CD14-positive monocyte (primary cell): ENCODE results near the gene CDK5RAP3. TPM values are rescaled to one million over a fixed set of nuclear protein-coding genes. Genes with fewer than 3 reads are reported as not detected.

Experiments
- DNase-seq, 3 donors: peaks; one replicate each; pipeline ENCODE4 v3.0.0-alpha.2; 2011 to 2022
- H2AFZ ChIP-seq: 2 replicates; pipeline ENCODE4 v1.6.0; 2012; ENCODE audit warnings: mild to moderate bottlenecking, low read depth, low read length, inconsistent platforms; ENCODE audit not compliant: insufficient read depth, poor library complexity, severe bottlenecking
- H3K27ac ChIP-seq, 2 donors: 1 replicate in 1 of 2; 2 replicates in 1 of 2; pipeline ENCODE4 v1.5.1; 2012 to 2013; ENCODE audit warnings: low read length in 2 of 2, control low read depth in 1 of 2, inconsistent platforms in 1 of 2, low read depth in 1 of 2, mild to moderate bottlenecking in 1 of 2
- H3K27me3 ChIP-seq, 2 donors: one replicate each; pipeline versions ENCODE4 v1.6.0 to v1.6.1; 2011 to 2013; ENCODE audit warnings: low read length in 2 of 2; ENCODE audit not compliant: control insufficient read depth in 2 of 2, insufficient read depth in 2 of 2
- H3K36me3 ChIP-seq, 2 donors: replicated peaks in 1 of 2; 1 replicate in 1 of 2; 2 replicates in 1 of 2; pipeline versions ENCODE4 v1.5.1 to v1.6.1; 2012 to 2013; ENCODE audit warnings: low read length in 2 of 2, control low read depth in 1 of 2, inconsistent platforms in 1 of 2, mild to moderate bottlenecking in 1 of 2; ENCODE audit not compliant: insufficient read depth in 2 of 2, control insufficient read depth in 1 of 2
- H3K4me1 ChIP-seq, 2 donors: 1 replicate in 1 of 2; 2 replicates in 1 of 2; pipeline versions ENCODE4 v1.5.1 to v1.6.1; 2012 to 2013; ENCODE audit warnings: low read length in 2 of 2, control low read depth in 1 of 2, inconsistent platforms in 1 of 2, mild to moderate bottlenecking in 1 of 2, moderate library complexity in 1 of 2; ENCODE audit not compliant: insufficient read depth in 2 of 2, control insufficient read depth in 1 of 2
- H3K4me2 ChIP-seq: replicated peaks from 2 replicates; pipeline ENCODE3; 2012; ENCODE audit warnings: low read length, moderate library complexity, mild to moderate bottlenecking; ENCODE audit not compliant: poor library complexity, severe bottlenecking; ENCODE audit errors: extremely low read depth
- H3K4me3 ChIP-seq, 3 experiments: fragments of 200-600 bp in 1 of 3; sonication (generic) in 1 of 3; replicated peaks in 1 of 3; 1 replicate in 2 of 3; 2 replicates in 1 of 3; pipeline ENCODE4 v1.5.1; 2011 to 2013; ENCODE audit warnings: low read length in 3 of 3, mild to moderate bottlenecking in 3 of 3, control low read depth in 2 of 3, low read depth in 2 of 3, inconsistent platforms in 1 of 3, moderate library complexity in 1 of 3
- H3K79me2 ChIP-seq: 2 replicates; pipeline ENCODE4 v1.6.0; 2012; ENCODE audit warnings: mild to moderate bottlenecking, control low read depth, inconsistent platforms, low read length, moderate library complexity; ENCODE audit not compliant: insufficient read depth
- H3K9ac ChIP-seq: 2 replicates; pipeline ENCODE4 v1.6.0; 2017; ENCODE audit warnings: low read length, mild to moderate bottlenecking; ENCODE audit not compliant: insufficient read depth, poor library complexity, severe bottlenecking
- H3K9me3 ChIP-seq, 2 donors: replicated peaks in 1 of 2; 1 replicate in 1 of 2; 2 replicates in 1 of 2; pipeline versions ENCODE4 v1.5.1 to v1.6.1; 2012 to 2013; ENCODE audit warnings: low read length in 2 of 2, control low read depth in 1 of 2; ENCODE audit not compliant: control insufficient read depth in 1 of 2, insufficient read depth in 1 of 2
- H4K20me1 ChIP-seq: 2 replicates; pipeline ENCODE4 v1.6.0; 2012; ENCODE audit warnings: mild to moderate bottlenecking, low read length, control low read depth, moderate library complexity; ENCODE audit not compliant: insufficient read depth
- H3K27ac Mint-ChIP-seq, 7 donors: one replicate each; pipeline ENCODE4 v1.8.0; 2020; ENCODE audit warnings: mild to moderate bottlenecking in 7 of 7, mixed read lengths in 7 of 7, moderate library complexity in 6 of 7, inconsistent platforms in 2 of 7
- H3K27me3 Mint-ChIP-seq, 3 donors: one replicate each; pipeline ENCODE4 v1.8.0; 2021 to 2022; ENCODE audit warnings: low read depth in 3 of 3, mild to moderate bottlenecking in 3 of 3, mixed read lengths in 3 of 3, moderate library complexity in 3 of 3, inconsistent platforms in 1 of 3
- H3K36me3 Mint-ChIP-seq, 2 donors: one replicate each; pipeline ENCODE4 v1.8.0; 2020; ENCODE audit warnings: mixed read lengths in 2 of 2, inconsistent platforms in 1 of 2, mild to moderate bottlenecking in 1 of 2
- H3K4me1 Mint-ChIP-seq: one replicate; pipeline ENCODE4 v1.8.0; 2020; ENCODE audit warnings: mild to moderate bottlenecking, mixed read lengths
- H3K4me3 Mint-ChIP-seq, 2 donors: one replicate each; pipeline ENCODE4 v1.8.0; 2020; ENCODE audit warnings: mild to moderate bottlenecking in 2 of 2, mixed read lengths in 2 of 2, moderate library complexity in 1 of 2
- H3K9me3 Mint-ChIP-seq, 7 donors: one replicate each; pipeline ENCODE4 v1.8.0; 2020 to 2022; ENCODE audit warnings: mixed read lengths in 7 of 7, mild to moderate bottlenecking in 6 of 7, moderate library complexity in 6 of 7, inconsistent platforms in 2 of 7
- WGBS: methylation state at CpG from one replicate; pipeline ENCODE4 v1.1.5; 2013; ENCODE audit warnings: missing lambda C conversion rate; ENCODE audit not compliant: insufficient coverage; 5-methylcytosine and 5-hydroxymethylcytosine counted together
- intact Hi-C, 2 donors: fragments of 100-400 bp; cut with micrococcal nuclease; formaldehyde crosslinking; loops; one replicate each; pipeline versions ENCODE4 v1.15.0 to v1.15.1; 2023
- polyA plus RNA-seq, 3 donors: library from polyadenylated mRNA; depleted of rRNA in 1 of 3; unstranded in 2 of 3; stranded (reverse) in 1 of 3; fragments of 300-500 nt in 2 of 3; fragments of >200 nt in 1 of 3; fragmentation: Illumina TruSeq in 2 of 3; gene quantifications; 1 replicate in 2 of 3; 2 replicates in 1 of 3; pipeline ENCODE4 v1.2.3, GENCODE V29; 2012 to 2021
- TF ChIP-seq, protein P1 (sequence below): fragments of 200-600 bp; IDR thresholded peaks from one replicate; pipeline ENCODE4 v1.8.0; 2022; ENCODE audit warnings: antibody characterized with exemption, mild to moderate bottlenecking

The CDK5RAP3 gene
- polyA plus RNA-seq, 3 donors, result 86.1 to 782 (median 94.4) TPM

DNA sequence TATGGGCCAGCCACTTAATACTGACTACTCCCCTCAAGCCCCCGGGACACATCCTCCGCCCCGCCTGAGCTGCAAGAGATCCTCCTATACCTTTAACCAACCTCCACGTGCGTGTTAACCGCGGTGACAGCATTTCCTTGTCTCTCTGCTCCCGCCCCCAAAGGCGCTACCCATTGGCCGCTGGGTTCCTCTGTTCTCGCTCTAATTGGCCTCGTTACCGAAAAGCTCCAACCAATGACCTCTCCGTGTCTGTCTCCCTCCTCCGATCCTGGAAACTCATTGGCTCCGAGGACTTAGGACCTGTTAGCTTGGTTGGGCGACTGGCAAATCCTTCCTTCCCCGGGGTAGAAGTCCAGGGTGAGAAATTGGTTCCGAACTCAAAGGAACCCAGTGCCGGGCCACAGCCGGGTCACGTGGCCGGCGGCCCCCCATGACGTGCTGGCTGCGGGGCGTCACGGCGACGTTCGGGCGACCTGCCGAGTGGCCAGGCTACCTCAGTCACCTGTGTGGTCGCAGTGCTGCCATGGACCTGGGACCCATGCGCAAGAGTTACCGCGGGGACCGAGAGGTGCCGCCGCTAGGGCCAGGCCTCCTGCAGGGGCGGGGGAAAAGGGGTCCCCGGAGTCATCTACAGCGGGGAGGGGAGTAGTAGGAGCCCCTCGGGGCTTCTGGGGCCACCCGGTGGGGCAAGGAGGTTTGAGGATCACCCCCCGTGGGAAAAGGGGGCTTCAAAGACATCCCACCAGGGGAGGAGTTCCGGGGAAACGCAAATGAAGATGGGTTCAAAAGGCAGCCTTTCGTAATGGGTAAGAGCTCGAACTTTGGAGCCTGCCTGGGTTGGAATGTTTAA is 29.4 kb upstream of the CDK5RAP3 start, which contains the start of gene PNPO:
Gene PNPO (plus strand): TSS at position 326 of the 850 bp plus-strand sequence. CDS start 105 bp downstream, at position 431.
- intact Hi-C loops, result loop anchor here (2.0 to 10.0 kb wide), 2 partner anchors 45 to 47 kb away; partner anchors contain the start of gene SP2 (in 2 of the 2)
- TF ChIP-seq, protein P1, sequence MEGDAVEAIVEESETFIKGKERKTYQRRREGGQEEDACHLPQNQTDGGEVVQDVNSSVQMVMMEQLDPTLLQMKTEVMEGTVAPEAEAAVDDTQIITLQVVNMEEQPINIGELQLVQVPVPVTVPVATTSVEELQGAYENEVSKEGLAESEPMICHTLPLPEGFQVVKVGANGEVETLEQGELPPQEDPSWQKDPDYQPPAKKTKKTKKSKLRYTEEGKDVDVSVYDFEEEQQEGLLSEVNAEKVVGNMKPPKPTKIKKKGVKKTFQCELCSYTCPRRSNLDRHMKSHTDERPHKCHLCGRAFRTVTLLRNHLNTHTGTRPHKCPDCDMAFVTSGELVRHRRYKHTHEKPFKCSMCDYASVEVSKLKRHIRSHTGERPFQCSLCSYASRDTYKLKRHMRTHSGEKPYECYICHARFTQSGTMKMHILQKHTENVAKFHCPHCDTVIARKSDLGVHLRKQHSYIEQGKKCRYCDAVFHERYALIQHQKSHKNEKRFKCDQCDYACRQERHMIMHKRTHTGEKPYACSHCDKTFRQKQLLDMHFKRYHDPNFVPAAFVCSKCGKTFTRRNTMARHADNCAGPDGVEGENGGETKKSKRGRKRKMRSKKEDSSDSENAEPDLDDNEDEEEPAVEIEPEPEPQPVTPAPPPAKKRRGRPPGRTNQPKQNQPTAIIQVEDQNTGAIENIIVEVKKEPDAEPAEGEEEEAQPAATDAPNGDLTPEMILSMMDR, result no peak
- under 1% methylated on average over 47 of the region's 50 CpGs for WGBS
- Mint-ChIP-seq H3K27ac (peak within 1 kb of the TSS; percentile 81 to 91 (median 87)), H3K36me3 (peaks cover 13 to 19% of the 10 kb centered on the region in 2 donors), H3K9me3 (peaks cover 0 to 3% (median 0%) of the 10 kb centered on the region in 7 donors), H3K4me3 (peak within 1 kb of the TSS; percentile 81 to 93), H3K27me3 (peaks cover 0 to 4% (median 0%) of the 10 kb centered on the region in 3 donors), H3K4me1 (peaks cover 57% of the 10 kb centered on the region)
- Histone ChIP-seq H3K9ac (peak within 1 kb of the TSS; percentile 77), H3K79me2 (peaks cover 8% of the 10 kb centered on the region), H3K4me1 (peaks cover 42 to 55% of the 10 kb centered on the region in 2 donors), H2AFZ (peak within 1 kb of the TSS; percentile 97), H3K4me2 (peak within 1 kb of the TSS; percentile 88), H3K4me3 (peak within 1 kb of the TSS; percentile 74 to 89 (median 78)), H3K36me3 (peaks cover 0 to 2% of the 10 kb centered on the region in 2 donors), H3K27me3 (no peaks in the 10 kb centered on the region), H3K27ac (peak within 1 kb of the TSS; percentile 49 to 82), H3K9me3 (no peaks in the 10 kb centered on the region), H4K20me1 (no peaks in the 10 kb centered on the region)
- peak; percentile 94 to 98 (median 95) for DNase-seq

DNA sequence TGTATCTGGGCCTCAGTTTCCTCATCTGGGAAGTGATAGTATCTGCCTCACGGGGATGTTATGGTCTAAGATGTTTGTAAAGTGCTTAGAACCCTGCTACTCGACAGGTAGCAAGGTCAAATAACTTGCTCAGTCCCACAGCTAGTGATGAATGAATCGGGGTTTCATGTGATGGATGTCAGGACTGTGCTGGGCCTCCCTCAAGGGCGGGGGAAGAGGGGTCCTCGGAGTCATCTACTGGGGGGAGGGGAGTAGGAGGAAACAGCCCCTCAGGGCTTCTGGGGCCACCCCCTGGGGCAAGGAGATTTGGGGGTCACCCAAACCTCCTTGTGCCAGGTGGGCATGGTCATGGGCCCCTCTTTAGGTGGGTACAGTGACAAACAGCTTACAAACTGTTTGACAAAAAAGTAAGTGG is 28.8 kb upstream of the CDK5RAP3 start:
- Histone ChIP-seq H3K9me3 (no peaks in the 10 kb centered on the region), H4K20me1 (no peaks in the 10 kb centered on the region), H3K36me3 (peaks cover 0 to 2% of the 10 kb centered on the region in 2 donors), H3K27ac (peak overlapping the region; percentile 49 to 82), H3K4me2 (peak overlapping the region; percentile 88), H3K79me2 (peaks cover 8% of the 10 kb centered on the region), H3K27me3 (no peaks in the 10 kb centered on the region), H3K9ac (peak overlapping the region; percentile 77), H3K4me3 (peak overlapping the region; percentile 74 to 89 (median 78)), H3K4me1 (peaks cover 47 to 61% of the 10 kb centered on the region in 2 donors), H2AFZ (peak overlapping the region; percentile 97)
- TF ChIP-seq, protein P1, result no peak
- Mint-ChIP-seq H3K27me3 (peaks cover 0 to 4% (median 0%) of the 10 kb centered on the region in 3 donors), H3K4me3 (peak overlapping the region; percentile 81 to 93), H3K36me3 (peaks cover 13 to 20% of the 10 kb centered on the region in 2 donors), H3K9me3 (peaks cover 0 to 5% (median 0%) of the 10 kb centered on the region in 7 donors), H3K4me1 (peaks cover 63% of the 10 kb centered on the region), H3K27ac (peak overlapping the region in 4 of 7 donors; percentile 30 to 91 (median 82))
- 9% methylated on average over 5 of the region's 5 CpGs for WGBS
- DNase-seq, result no peak
- intact Hi-C loops, result loop anchor here in 1 of 2 donors (10.0 kb wide), 1 partner anchor 47 kb away; the partner anchor contains the start of gene SP2
